ENCODE measurements around the gene RBP4.

The RBP4 gene

GRCh38 chr10:93595378-93596161 lies 5.5 kb downstream of the RBP4 start:
- DNase-seq (ENCODE audit: low read depth in 2 of 2) = no peak

GRCh38 chr10:93594518-93594917 lies 6.5 kb downstream of the RBP4 start:
- DNase-seq (ENCODE audit: low read depth in 2 of 2) = no peak

DNA sequence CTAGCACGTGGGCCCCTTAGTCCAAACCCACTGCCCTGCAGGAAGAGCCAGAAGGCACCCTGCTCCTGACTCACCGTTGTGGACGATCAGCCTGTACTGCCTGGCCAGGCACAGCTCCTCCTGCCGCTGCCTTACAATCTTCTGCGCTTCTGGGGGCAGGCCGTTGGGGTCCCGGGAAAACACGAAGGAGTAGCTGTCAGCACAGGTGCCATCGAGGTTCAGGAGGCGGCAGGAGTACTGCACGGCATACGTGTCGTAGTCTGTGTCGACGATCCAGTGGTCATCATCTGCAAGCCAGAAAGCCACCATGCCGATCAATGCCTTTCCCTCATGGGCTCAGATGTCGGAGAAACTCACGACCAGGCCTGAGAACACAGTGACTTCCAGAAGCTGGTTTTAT lies 7.3 kb downstream of the RBP4 start:
- DNase-seq (ENCODE audit: low read depth in 2 of 2) = no peak

DNA sequence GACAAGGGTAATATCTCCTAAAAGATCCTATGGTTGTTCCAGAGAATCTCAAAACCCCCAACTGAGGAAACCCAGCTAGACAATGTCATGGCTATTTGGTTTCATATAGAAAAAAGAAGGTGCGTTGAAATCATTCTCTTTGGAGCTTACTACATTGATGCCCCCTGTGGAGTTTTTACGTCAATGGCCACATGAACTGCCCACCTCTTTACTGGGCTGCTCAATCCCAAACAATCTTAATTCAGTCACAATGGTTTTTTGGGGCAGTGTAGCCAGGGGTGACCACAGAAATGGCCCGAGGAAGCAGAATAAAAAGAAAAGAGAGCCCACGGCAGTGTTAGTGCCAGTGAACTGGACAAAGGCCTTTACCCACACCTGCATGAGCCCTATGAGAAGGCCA lies 7.8 kb downstream of the RBP4 start:
- DNase-seq (ENCODE audit: low read depth in 2 of 2) = no peak

GRCh38 chr10:93591065-93591808 lies 9.8 kb downstream of the RBP4 start:
- no peak for DNase-seq (ENCODE audit: low read depth in 2 of 2)

GRCh38 chr10:93590638-93591037 lies 10.4 kb downstream of the RBP4 start:
- no peak for DNase-seq (ENCODE audit: low read depth in 2 of 2)

DNA sequence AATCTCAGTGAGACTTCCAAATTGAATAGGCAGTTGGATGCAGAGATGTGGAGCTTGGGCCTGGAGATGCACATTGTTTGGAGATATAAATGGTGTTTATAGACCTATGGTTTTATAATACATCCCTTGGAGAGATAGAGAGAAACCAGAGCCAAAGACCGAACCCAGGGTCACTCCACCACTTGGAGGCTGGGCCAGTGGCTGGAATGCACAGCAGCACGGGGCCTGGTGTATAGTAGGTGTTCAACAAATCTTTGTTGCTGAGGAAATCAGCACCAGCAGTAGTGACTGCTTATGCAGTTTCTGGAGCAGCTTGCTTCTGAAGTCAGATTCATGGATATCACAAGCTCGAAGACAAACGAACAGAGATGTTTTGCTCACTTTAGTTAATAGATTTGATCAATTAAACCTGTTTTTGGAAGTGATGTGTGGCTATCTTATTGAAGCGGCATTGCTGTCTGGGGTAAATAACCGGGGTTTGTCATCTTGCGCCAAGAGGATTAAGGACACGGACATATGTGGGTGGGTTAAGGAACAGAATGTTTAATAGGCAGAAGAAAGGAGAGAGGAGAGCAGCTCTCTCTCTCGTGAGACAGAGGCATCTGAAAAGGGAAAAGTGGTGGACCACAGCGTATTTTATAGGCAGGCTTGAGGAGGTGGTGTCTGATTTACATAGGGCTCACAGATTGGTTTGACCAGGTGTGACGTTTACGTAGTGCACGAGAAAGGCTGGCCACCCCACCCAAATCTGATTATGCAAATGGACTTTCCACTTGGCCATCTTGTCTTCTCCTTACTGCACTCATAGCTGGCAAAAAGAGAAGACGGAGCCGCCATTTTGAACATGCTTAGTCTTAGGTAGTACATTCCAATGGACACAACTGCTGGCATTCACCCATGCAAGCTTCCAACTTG lies 11.1 kb downstream of the RBP4 start:
- DNase-seq (ENCODE audit: low read depth in 2 of 2) = no peak

DNA sequence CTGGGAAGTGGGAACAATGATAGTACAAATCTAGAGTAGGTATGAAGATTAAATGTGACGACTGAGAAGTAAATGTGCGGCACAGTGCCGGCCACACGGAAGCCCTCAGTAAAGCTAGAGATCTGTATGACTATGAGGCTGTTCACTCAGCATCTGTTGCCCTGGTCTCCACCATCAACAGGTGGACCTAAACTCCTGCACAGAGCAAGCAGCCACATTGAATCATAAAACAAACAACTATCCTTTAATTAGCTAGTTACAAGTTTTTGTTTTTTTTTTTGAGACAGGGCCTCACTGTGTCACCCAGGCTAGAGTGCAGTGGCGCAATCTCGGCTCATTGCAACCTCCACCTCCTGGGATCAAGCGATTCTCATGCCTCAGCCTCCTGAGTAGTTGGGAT lies 16.6 kb downstream of the RBP4 start:
- no peak for DNase-seq (ENCODE audit: low read depth in 2 of 2)

DNA sequence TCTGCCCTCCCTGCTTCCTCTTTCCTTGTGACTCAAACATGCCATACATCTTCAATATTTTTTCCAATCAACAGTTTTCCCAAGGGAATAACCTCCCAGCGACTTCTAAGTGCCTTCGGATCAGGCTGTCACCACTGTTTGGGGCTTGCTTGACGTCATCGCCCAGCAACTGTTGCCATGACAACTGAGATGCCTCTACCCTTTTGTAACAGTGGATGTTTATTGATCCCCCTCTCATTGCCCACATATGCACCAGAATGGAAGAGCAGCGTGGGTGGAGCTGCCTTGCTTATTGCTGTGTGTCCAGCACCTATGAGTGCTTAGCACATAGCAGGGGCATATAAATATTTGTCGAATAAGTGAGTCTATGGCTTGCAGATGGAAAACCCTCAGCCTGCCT lies 20.2 kb downstream of the RBP4 start:
- DNase-seq (ENCODE audit: low read depth in 2 of 2) = no peak

GRCh38 chr10:93579985-93580711 lies 20.9 kb downstream of the RBP4 start:
- no peak for DNase-seq (ENCODE audit: low read depth in 2 of 2)

DNA sequence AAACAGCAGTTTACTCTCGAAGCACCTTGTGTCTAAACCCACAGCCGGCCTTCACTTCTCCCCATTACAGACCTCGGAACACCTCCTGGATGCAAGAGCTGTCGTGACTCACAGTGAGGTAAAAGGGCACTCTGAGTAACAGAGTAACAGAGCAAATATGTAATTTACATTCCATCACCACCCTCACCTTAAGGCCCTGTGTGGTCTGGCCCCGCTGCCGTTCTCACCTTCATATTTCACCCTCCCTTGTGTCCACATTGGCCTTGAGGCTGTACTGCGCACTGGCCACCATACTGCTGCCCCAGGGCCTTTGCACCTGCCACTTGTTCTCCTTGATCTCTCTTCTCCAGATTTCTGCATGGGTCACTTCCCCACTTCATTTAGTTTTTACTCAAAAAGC lies 21.9 kb downstream of the RBP4 start:
- no peak for DNase-seq (ENCODE audit: low read depth in 2 of 2)

- no peak for DNase-seq (ENCODE audit: low read depth in 2 of 2)
Observed at GRCh38 chr10:93577565-93577964, 23.5 kb downstream of the RBP4 start.

- no peak for DNase-seq (ENCODE audit: low read depth in 2 of 2)
Observed at GRCh38 chr10:93576888-93577287, 24.1 kb downstream of the RBP4 start.

- DNase-seq (ENCODE audit: low read depth in 2 of 2) = no peak
Observed at GRCh38 chr10:93573924-93574323, 27.1 kb downstream of the RBP4 start.

GRCh38 chr10:93573051-93573909 lies 27.8 kb downstream of the RBP4 start:
- no peak for DNase-seq (ENCODE audit: low read depth in 2 of 2)

DNA sequence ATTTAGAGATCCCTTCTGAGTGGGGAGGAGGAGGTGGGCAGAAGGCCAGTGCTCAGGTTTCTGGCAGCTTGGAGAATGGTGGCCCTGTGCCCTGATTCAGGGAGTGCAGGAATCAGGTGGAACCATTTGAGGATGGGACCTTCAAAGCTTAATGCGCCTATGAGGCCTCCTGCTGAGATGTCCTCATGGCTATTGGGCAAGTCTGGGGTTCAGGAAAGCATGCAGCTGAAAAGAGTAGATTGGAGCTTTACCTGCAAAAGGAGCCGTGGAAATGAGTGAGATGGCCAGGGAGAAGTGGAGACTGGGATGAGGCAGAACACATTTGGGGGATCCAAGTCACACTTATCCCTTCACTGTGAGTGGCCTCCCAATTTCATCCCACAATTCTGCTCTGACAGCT lies 28.4 kb downstream of the RBP4 start:
- no peak for DNase-seq (ENCODE audit: low read depth in 2 of 2)

DNA sequence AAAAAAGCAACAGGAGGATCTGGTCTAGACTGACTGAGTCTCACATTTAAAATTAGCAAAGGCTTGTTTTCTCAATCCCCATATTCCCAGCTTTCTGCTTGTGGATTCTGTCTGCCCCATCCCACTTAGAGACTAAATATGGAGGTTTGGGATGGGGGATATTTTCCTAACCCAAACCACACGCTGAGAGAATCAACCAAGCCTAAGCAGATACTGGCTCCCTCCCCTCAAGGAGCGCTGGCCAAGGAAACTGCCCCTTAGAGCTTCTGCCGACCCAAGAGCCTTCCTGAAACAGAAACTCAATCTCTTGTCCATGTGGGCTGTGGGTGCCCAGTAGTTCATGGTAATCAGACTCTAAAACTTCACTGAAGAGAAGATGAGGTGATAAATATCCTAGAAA lies 30.7 kb downstream of the RBP4 start:
- DNase-seq (ENCODE audit: low read depth in 2 of 2) = no peak

DNA sequence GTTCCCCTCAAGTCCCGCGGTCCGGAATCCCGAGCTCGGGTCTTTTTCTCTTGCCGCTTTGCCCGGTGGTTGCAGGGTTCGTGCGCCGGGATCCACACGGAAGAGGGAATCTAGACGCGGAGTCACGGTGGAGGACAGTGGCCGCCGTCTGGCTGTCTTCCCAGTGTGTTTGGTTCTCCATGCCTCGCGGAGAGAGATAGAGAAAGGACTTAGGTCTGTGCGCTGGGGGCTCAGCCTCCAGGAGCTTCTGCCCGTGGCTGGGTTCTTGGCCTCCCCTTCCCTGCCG lies 33.0 kb downstream of the RBP4 start:
- DNase-seq (ENCODE audit: low read depth in 2 of 2) = no peak

DNA sequence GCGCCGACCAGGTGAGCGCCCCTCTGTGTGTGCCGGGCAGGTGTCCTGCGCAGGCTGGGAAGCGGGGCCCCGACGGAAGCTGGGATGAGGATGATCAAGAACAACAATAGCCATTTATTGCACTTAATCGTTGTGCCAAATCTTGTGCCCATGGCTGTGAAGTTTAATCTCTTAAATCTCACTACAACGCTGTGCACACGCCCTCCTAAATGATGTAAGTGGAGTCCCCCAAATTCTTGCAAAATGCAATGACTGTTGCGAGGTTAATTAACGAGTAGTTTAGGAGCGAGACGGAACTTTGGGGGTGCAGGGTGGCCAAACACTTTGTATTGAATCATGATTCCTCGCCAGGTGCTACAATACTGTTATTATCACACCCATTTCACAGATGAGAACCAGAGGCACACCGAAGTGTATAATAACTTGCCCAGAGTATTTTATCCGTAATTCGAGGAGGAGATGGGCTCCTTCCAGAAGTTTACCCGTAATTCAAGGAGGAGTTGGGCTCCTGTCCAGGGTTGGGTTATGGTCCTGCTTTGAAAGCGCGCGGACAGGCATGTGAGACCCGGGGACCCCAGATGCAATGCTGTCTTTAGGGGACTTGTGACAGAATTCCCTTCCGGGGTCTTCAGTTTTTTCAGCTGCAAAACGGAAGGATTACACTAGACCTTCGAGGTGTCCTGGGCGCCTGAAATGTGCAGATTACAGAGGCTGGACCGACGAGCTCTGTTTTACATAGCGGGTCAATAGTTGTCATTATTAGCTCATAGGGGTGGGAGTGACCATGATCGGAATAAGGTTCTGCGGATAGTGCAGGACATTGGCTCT lies 33.5 kb downstream of the RBP4 start:
- DNase-seq (ENCODE audit: low read depth in 2 of 2) = no peak

All from stimulated activated CD8-positive, alpha-beta memory T cell treated with anti-CD3 and anti-CD28 coated beads, Interleukin-7, amount 100 ng/mL, for 1 hour (primary cell).